Measurements from ENCODE around the gene IRX6.

GRCh38 chr16:55283812-55284717 is 39.9 kb upstream of the IRX6 start:
- TF ChIP-seq POLR2A (IDR thresholded peaks at IDR 0.05; ENCODE audit: control extremely low read depth in 1 of 2, low read depth in 2 of 2, low read length in 2 of 2), result no peak
- no peak for TF ChIP-seq CTCF (IDR thresholded peaks at IDR 0.05; ENCODE audit: control extremely low read depth in 1 of 3, insufficient read depth in 1 of 3, low read depth in 1 of 3, low read length in 3 of 3)
- no peak for TF ChIP-seq HDAC6 (IDR thresholded peaks at IDR 0.05; ENCODE audit: low read depth, low read length)
- TF ChIP-seq FOSL1 (IDR thresholded peaks at IDR 0.05; ENCODE audit: insufficient read depth, low read depth, low read length), result no peak
- no peak for TF ChIP-seq RFX5 (IDR thresholded peaks at IDR 0.05; ENCODE audit: borderline replicate concordance, low read depth, low read length)
